Prostate gland (tissue), 2 donors: ENCODE data around the gene AOC1. TPM values are rescaled to one million over a fixed set of nuclear protein-coding genes. Genes with fewer than 3 reads are reported as not detected.
A peak's percentile ranks its signal among the peaks of the same experiment; 100 is the strongest.

Experiments used
- DNase-seq: peaks from one replicate; pipeline ENCODE4 v3.0.0-alpha.2; 2019; ENCODE audit warnings: low spot score
- H3K27ac ChIP-seq, 2 donors: fragments of 200-600 bp; sonication (generic); 2 replicates each; pipeline ENCODE4 v1.5.1; 2017 to 2019
- H3K27me3 ChIP-seq: fragments of 200-600 bp; sonication (generic); replicated peaks from 2 replicates; pipeline ENCODE4 v1.5.1; 2019; ENCODE audit not compliant: insufficient read depth
- H3K36me3 ChIP-seq, 2 donors: fragments of 200-600 bp; sonication (generic); 1 replicate in 1 of 2; 2 replicates in 1 of 2; pipeline versions ENCODE4 v1.5.1 to v1.8.1; 2017 to 2019
- H3K4me1 ChIP-seq: fragments of 200-600 bp; sonication (generic); replicated peaks from 2 replicates; pipeline ENCODE4 v1.5.1; 2019
- H3K4me3 ChIP-seq, 2 donors: fragments of 200-600 bp; sonication (generic); 2 replicates each; pipeline ENCODE4 v1.5.1; 2017 to 2019
- H3K9me3 ChIP-seq: fragments of 200-600 bp; sonication (generic); 2 replicates; pipeline ENCODE4 v1.5.1; 2017
- CTCF ChIP-seq, 4 experiments: fragments of 200-600 bp in 2 of 4; fragments of 450-650 bp in 2 of 4; sonication (generic) in 2 of 4; IDR thresholded peaks; 1 replicate in 3 of 4; 2 replicates in 1 of 4; pipeline ENCODE4 v1.5.1; 2016 to 2019; ENCODE audit warnings: antibody characterized with exemption in 4 of 4, mild to moderate bottlenecking in 2 of 4, moderate library complexity in 2 of 4
- POLR2A ChIP-seq: fragments of 450-650 bp; IDR thresholded peaks from one replicate; pipeline ENCODE4 v1.6.1; 2016; ENCODE audit warnings: antibody characterized with exemption, mild to moderate bottlenecking
- POLR2AphosphoS5 ChIP-seq: sonication (generic); formaldehyde crosslinking; IDR thresholded peaks from one replicate; pipeline ENCODE4 v1.6.1; 2017; ENCODE audit warnings: antibody characterized with exemption
- WGBS: methylation state at CpG from one replicate; pipeline ENCODE4 v1.1.5; 2018; 5-methylcytosine and 5-hydroxymethylcytosine counted together
- intact Hi-C: fragments of 100-400 bp; cut with DNase I; formaldehyde crosslinking; loops from one replicate; pipeline ENCODE4 v1.14.2; 2022
- total RNA-seq, 2 donors: library from RNA; depleted of rRNA; stranded (reverse); fragments of >200 nt; gene quantifications; one replicate each; pipeline ENCODE4 v1.1.0, GENCODE V29; 2016

Gene AOC1
- total RNA-seq, 2 donors from 2014 or later: 2.1 to 3.1 TPM

GRCh38 chr7:150860291-150860977 is 8.1 kb downstream of the AOC1 start:
- TF ChIP-seq POLR2AphosphoS5 (no peak), POLR2A (no peak), CTCF (IDR thresholded peaks at IDR 0.05) (no peak)
- Histone ChIP-seq H3K4me3 (no peak overlapping the region), H3K4me1 (no peaks in the 10 kb centered on the region), H3K27me3 (no peaks in the 10 kb centered on the region), H3K9me3 (no peaks in the 10 kb centered on the region), H3K36me3 (no peaks in the 10 kb centered on the region), H3K27ac (no peak overlapping the region)
- no peak for DNase-seq
- WGBS: 69% methylated on average over 14 of the region's 14 CpGs
- intact Hi-C loops: no loop called here

GRCh38 chr7:150860978-150861295 is 8.6 kb downstream of the AOC1 start:
- no peak overlapping the region for H3K27ac ChIP-seq
- H3K4me1 ChIP-seq: no peaks in the 10 kb centered on the region
- H3K36me3 ChIP-seq: no peaks in the 10 kb centered on the region
- no peaks in the 10 kb centered on the region for H3K27me3 ChIP-seq
- DNase-seq: no peak
- no peaks in the 10 kb centered on the region for H3K9me3 ChIP-seq
- WGBS: 65% methylated on average over 8 of the region's 9 CpGs
- H3K4me3 ChIP-seq: no peak overlapping the region
- intact Hi-C loops: no loop called here
- no peak for TF ChIP-seq POLR2A
- no peak for TF ChIP-seq POLR2AphosphoS5
- TF ChIP-seq CTCF (IDR thresholded peaks at IDR 0.05): no peak

DNA sequence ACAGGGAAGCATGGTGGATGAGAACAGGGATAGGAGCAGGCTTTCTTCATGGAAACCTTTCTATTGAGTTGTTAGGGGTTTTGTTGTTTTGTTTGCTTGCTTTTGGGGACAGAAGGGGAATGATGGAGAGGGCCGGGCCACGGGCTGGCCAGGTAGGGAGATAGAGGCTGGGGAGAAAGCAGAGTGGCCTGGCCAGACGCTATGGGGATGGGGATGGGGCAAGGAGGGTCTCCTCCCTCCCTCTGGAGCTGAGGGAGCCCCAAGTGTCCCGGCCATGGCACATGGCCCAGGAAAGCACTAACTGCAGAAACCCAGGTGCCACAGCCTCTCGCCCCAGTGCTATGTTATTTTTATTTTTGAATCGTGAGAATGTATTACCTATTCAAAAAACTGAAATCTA is 10.0 kb downstream of the AOC1 start:
- WGBS: 80% methylated on average over 6 of the region's 6 CpGs

DNA sequence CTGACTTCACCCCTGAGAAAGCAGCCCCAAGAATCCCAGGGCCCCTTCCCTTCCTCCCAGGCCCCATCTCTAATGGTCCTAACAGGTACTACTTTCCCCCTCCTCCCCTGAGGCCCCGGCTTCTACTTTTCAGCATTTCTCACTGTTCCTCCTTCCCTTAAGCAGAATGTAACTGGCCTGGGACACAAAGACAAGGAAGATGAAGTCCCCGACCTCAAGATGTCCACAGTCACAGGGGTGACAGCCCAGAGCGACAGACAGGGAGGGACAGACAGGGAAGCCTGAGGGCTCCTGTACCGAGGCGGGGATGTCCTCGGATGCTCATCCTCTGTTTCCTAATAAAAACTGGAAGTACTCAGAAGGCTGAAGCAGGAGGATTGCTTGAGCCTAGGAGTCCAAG is 11.6 kb downstream of the AOC1 start:
- 71% methylated on average over 6 of the region's 6 CpGs for WGBS
- Histone ChIP-seq H3K36me3 (no peaks in the 10 kb centered on the region), H3K9me3 (no peaks in the 10 kb centered on the region), H3K4me1 (no peaks in the 10 kb centered on the region), H3K27me3 (no peaks in the 10 kb centered on the region), H3K4me3 (no peak overlapping the region), H3K27ac (no peak overlapping the region)
- TF ChIP-seq POLR2A: no peak
- TF ChIP-seq CTCF (IDR thresholded peaks at IDR 0.05): no peak
- no peak for TF ChIP-seq POLR2AphosphoS5
- intact Hi-C loops: no loop called here
- no peak for DNase-seq

More for the DNA sequence above, 10.0 kb downstream of the AOC1 start:
- intact Hi-C loops: no loop called here
- TF ChIP-seq CTCF (IDR thresholded peaks at IDR 0.05) (no peak), POLR2AphosphoS5 (no peak), POLR2A (no peak)
- Histone ChIP-seq H3K4me3 (no peak overlapping the region), H3K4me1 (no peaks in the 10 kb centered on the region), H3K27me3 (no peaks in the 10 kb centered on the region), H3K27ac (no peak overlapping the region), H3K36me3 (no peaks in the 10 kb centered on the region), H3K9me3 (no peaks in the 10 kb centered on the region)
- peak; percentile 0 for DNase-seq

DNA sequence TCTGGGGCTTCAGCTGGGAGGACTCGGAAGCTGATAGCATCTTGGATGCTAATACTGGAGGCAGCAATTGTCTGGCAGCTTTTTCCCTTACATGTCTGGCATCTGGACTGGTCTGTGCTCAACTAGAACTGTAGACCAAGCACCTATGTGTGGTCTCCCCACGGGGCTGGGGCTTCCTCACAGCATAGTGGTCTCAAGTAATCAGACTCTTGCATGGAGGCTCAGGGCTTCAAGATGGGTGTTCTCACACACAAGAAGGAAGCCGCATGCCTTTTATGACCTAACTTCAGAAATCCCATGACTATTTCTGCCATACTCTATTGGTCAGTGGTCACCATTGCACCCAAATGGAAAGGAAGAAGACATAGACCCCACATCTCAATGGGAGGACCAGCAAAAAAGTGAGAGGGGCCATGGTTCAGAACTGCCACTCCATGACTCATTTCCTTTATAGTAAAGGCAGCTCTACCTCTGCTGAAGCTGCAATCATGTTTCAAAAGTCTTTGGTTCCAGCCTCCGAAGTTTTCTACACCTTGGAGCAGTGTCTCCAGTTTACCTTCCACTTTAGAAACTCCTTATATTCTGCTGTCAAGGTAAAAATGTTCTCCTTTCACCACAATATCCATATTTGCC is 14.7 kb downstream of the AOC1 start:
- Histone ChIP-seq H3K36me3 (no peaks in the 10 kb centered on the region), H3K27ac (no peak overlapping the region), H3K27me3 (no peaks in the 10 kb centered on the region), H3K9me3 (no peaks in the 10 kb centered on the region), H3K4me3 (no peak overlapping the region), H3K4me1 (no peaks in the 10 kb centered on the region)
- DNase-seq: no peak
- WGBS: 78% methylated on average over 4 of the region's 4 CpGs
- TF ChIP-seq POLR2AphosphoS5 (no peak), CTCF (IDR thresholded peaks at IDR 0.05) (no peak), POLR2A (no peak)
- intact Hi-C loops: no loop called here
